GM18499 (cell line): ENCODE results near the gene STK39.
A peak's percentile ranks its signal among the peaks of the same experiment; 100 is the strongest.

Source experiments
- ATAC-seq: cut with Tn5 transposase; IDR thresholded peaks from one replicate; pipeline ENCODE4 v1.9.1; 2021; ENCODE audit warnings: moderate number of reproducible peaks; ENCODE audit not compliant: insufficient read depth, unreplicated experiment

Gene STK39

GRCh38 chr2:168028362-168028761 lies 219.0 kb downstream of the STK39 start:
- ATAC-seq = no peak

GRCh38 chr2:168025487-168026202 lies 221.8 kb downstream of the STK39 start:
- no peak for ATAC-seq

- ATAC-seq = no peak
Observed at GRCh38 chr2:168024459-168024858, 222.9 kb downstream of the STK39 start.

- ATAC-seq = no peak
Observed at GRCh38 chr2:168021800-168022587, 225.4 kb downstream of the STK39 start.

GRCh38 chr2:168015274-168015953 lies 232.0 kb downstream of the STK39 start:
- no peak for ATAC-seq

GRCh38 chr2:168009900-168010299 lies 237.5 kb downstream of the STK39 start:
- ATAC-seq = no peak

GRCh38 chr2:168008646-168009195 lies 238.7 kb downstream of the STK39 start:
- no peak for ATAC-seq

- no peak for ATAC-seq
Observed at GRCh38 chr2:168006498-168006897, 240.9 kb downstream of the STK39 start.

GRCh38 chr2:168005586-168005985 lies 241.8 kb downstream of the STK39 start:
- no peak for ATAC-seq

- ATAC-seq = no peak
Observed at GRCh38 chr2:168003876-168004275, 243.5 kb downstream of the STK39 start.

GRCh38 chr2:168002021-168002553 lies 245.3 kb downstream of the STK39 start:
- ATAC-seq = peak; percentile 44

GRCh38 chr2:167992278-167992677 lies 255.1 kb downstream of the STK39 start:
- ATAC-seq = no peak

- ATAC-seq = no peak
Observed at GRCh38 chr2:167990062-167990461, 257.3 kb downstream of the STK39 start.

- no peak for ATAC-seq
Observed at GRCh38 chr2:167988296-167988695, 259.1 kb downstream of the STK39 start.

- ATAC-seq = no peak
Observed at GRCh38 chr2:167987558-167987957, 259.8 kb downstream of the STK39 start.

- no peak for ATAC-seq
Observed at GRCh38 chr2:167987026-167987425, 260.4 kb downstream of the STK39 start.

- ATAC-seq = no peak
Observed at GRCh38 chr2:167986223-167986622, 261.2 kb downstream of the STK39 start.

- ATAC-seq = no peak
Observed at GRCh38 chr2:167981945-167982344, 265.4 kb downstream of the STK39 start.

GRCh38 chr2:167980439-167980838 lies 267.0 kb downstream of the STK39 start:
- ATAC-seq = no peak

GRCh38 chr2:167972746-167973145 lies 274.6 kb downstream of the STK39 start:
- no peak for ATAC-seq

- ATAC-seq = no peak
Observed at GRCh38 chr2:167972020-167972419, 275.4 kb downstream of the STK39 start.
